Erythroblast (primary cell): ENCODE data around the gene PPARD.

ENCODE experiments used
- DNase-seq, 2 experiments: peaks; one replicate each; lab custom pipeline; 2025; lab: John Stamatoyannopoulos, UW
- GATA1 ChIP-seq: IDR thresholded peaks from 2 replicates; pipeline ENCODE4 v1.6.1; 2011; ENCODE audit warnings: low read depth, mild to moderate bottlenecking, control low read depth, low read length, moderate library complexity
- POLR2A ChIP-seq: IDR thresholded peaks from 2 replicates; pipeline ENCODE4 v1.6.1; 2011; ENCODE audit warnings: mild to moderate bottlenecking, low read length

The PPARD gene

DNA sequence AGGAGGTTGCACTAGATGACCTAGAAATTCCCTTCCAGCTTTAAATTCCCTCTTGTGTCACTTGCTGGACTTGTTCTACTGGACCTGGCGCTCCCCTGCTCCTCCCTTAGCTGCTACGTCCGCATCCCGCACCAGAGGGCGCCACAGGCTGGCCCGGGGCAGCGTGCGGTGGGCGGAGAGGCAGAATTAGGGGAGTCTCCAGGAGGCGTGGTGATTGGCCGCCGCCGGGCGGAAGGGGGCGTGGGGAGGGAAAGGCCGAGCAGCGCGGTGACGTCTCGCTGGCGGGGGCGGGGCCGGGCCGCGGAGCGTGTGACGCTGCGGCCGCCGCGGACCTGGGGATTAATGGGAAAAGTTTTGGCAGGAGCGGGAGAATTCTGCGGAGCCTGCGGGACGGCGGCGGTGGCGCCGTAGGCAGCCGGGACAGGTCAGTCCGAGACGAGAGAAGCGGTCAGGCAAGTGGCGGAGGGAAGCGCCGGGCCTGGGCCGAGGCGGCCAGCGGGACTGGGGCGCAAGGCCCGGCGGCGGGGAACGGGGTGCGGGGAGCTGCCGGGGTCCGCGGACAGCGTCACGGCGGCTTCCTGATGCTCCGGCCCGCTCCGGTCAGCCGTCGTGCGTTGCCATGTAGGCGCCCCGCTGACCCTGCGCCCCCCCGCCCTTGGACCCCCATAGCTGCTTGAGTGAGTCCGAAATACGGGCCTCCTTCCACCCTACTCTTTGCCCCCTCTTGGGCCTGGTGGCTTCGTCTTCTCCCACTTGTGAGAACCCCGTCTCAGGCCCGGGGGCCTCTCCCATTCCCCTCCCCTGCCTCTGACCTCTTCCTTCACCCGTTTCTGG is at the start of gene PPARD:
PPARD (plus strand) TSS at position 301 of the 834 bp plus-strand sequence. CDS start 68,530 bp downstream, outside the sequence.
- DNase-seq = peak; percentile 95 to 99
- TF ChIP-seq POLR2A (peak; percentile 44), GATA1 (no peak)

DNA sequence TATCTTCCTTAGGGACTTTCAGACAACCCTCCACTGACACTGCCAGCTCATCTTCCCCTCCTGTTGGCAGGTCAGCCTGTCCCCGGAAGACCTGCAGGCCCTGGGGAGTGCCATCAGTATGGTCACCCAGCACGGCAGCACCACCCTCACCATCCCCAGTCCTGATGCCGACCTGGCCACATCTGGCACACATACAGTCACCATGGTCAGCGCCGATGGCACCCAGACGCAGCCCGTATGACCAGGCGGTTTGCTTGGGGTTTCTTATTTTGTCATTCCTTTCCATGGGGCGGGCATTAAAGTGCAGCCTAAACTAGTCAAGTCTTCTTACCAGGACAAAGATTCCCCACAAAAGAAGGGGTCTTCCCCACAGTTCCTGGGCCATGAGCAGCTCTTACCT is 48.7 kb upstream of the PPARD start:
- TF ChIP-seq GATA1 (no peak), POLR2A (no peak)
- DNase-seq = no peak

DNA sequence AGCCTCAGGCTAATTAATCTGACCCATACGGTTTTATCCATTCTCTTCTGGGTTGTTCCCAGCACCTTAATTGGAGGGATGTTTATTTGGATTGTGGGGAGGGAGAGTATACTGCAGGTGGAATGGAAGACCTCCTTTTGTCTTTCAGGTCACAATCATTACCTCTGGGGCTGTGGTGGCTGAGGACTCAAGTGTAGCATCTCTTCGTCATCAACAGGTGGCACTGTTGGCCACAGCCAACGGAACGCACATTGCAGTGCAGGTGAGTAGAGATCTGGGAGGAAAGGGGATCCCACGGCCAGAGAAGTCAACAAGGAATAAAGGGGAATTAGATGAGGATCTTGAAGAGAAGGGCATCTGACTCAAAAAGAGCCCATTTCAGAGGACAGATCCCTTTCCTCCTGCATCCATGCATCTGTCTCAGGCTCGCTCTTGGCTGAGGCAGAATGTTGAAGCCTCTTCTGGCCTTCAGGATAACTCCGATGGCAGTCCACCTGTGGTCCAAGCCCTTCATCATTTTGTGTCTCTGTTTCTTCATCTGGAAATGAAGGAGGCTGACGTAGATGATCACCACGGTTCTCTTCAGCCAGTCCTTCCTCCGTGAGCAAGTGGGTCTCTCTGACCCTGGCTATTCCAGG is 47.9 kb upstream of the PPARD start:
- TF ChIP-seq GATA1 = no peak
- TF ChIP-seq POLR2A = no peak
- peak; percentile 42 to 66 for DNase-seq

GRCh38 chr6:35295036-35295435 is 47.3 kb upstream of the PPARD start:
- DNase-seq = no peak
- TF ChIP-seq POLR2A (no peak), GATA1 (no peak)

DNA sequence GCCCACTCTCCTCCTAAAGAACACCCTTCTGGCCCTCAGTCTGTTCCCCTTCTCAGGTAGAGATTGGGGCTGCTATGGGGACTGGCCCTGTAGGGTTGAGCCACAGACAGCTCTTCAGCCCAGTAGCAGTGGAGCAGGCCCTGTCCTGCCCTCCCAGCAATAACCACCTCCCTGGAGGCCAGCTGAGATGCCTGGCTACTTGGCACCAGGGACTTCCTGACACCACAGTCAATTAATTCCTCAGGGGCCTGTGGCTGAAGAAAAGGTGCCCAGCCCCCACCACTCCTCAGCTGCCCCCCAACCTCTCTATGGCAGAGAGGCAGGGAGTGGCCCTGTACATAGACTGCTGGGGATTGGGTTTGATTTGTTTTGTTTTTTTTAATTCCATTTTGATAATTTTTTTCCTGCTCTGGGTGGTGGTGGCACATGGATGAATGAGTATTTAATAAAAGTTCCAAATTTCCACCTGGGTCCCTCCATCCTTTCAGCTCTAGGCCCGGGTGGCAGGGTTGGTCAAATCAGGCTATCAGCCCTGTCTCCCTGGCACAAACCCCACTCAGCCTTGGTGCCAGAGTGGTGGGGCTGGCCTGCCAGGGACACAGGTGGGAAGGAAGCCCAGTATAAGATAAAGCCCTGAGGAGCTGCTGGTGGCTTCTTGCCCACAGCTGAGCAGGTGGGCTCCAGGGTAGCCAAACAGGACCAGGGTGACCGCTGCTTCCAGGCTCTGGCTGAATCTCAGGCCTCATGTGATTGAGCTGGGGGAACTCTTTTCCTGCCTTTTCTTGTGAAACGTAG is 46.6 kb upstream of the PPARD start:
- no peak for DNase-seq
- TF ChIP-seq GATA1 (no peak), POLR2A (no peak)

- no peak for TF ChIP-seq POLR2A
- no peak for TF ChIP-seq GATA1
- DNase-seq = no peak
Observed at GRCh38 chr6:35296931-35297600, 45.3 kb upstream of the PPARD start.

GRCh38 chr6:35297601-35298481 is 44.5 kb upstream of the PPARD start, which contains the start of gene DEF6:
DEF6 (plus strand) TSS chr6:35297818; CDS start chr6:35297857, 39 bp downstream.
- peak; percentile 70 to 83 for DNase-seq
- TF ChIP-seq GATA1 = no peak
- TF ChIP-seq POLR2A = peak; percentile 55

- DNase-seq = no peak
- TF ChIP-seq GATA1 (no peak), POLR2A (no peak)
Observed at GRCh38 chr6:35298625-35299140, 43.7 kb upstream of the PPARD start.

DNA sequence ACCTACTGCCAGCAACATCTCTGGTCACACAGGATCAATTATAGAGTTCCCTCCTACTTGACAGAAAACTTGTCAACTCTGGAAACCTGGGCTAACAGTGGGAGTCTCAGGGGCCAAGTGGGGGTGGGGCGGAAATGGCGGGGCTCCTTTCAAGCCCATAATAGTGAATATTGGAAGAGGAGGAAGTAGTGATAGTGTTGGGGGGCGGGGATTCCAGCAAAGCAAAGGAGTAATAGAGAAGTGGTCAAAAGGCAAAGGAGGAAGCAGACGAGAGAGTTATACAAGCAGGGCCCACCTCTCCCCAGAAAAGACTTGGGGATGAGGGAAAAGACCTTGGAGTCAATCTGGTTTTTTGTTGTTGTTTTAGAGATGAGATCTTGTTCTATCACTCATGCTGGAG is 42.7 kb upstream of the PPARD start:
- TF ChIP-seq GATA1 (no peak), POLR2A (no peak)
- DNase-seq = no peak

DNA sequence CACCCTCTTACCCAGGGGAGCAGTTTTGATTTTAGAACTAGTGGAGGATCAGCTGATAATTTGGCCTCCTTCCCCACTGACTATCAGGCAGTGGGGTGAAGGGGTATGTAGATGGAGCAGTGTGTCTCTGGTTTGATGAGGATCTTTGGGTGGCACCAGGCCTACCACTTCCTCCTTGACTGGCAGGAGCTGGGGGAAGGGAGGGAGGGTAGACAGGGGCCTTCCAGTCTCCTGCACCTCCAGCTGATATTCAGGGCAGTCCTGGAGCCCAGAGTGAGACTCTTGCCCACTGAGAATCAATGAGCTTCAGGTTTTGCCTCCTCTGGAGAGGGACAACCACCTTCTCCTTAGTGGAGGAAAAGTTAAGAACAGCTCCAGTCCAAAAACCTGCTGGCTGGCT is 41.5 kb upstream of the PPARD start:
- no peak for DNase-seq
- no peak for TF ChIP-seq GATA1
- no peak for TF ChIP-seq POLR2A

GRCh38 chr6:35302604-35303241 is 39.6 kb upstream of the PPARD start:
- TF ChIP-seq POLR2A (peak; percentile 32), GATA1 (no peak)
- DNase-seq = peak; percentile 54
